Measurements from ENCODE around the gene FLG2.
A peak's percentile ranks its signal among the peaks of the same experiment; 100 is the strongest.

FLG2 gene

GRCh38 chr1:152359906-152360305 lies at the start of gene FLG2:
Gene FLG2, minus strand, starts transcription at chr1:152360006. Its CDS starts 1,122 bp downstream, at chr1:152358884.
- DNase-seq (ENCODE audit: low read depth, low spot score) = no peak

- DNase-seq (ENCODE audit: low read depth, low spot score) = no peak
These were observed 48.9 kb upstream of the FLG2 start for GRCh38 chr1:152408664-152409063.

- peak; percentile 1 for DNase-seq (ENCODE audit: low read depth, low spot score)
These were observed 39.2 kb upstream of the FLG2 start for GRCh38 chr1:152398812-152399698.

- DNase-seq (ENCODE audit: low read depth, low spot score) = no peak
These were observed 37.7 kb upstream of the FLG2 start for GRCh38 chr1:152397474-152397873.

GRCh38 chr1:152394151-152394550 lies 34.3 kb upstream of the FLG2 start:
- no peak for DNase-seq (ENCODE audit: low read depth, low spot score)

GRCh38 chr1:152392909-152393308 lies 33.1 kb upstream of the FLG2 start:
- no peak for DNase-seq (ENCODE audit: low read depth, low spot score)

GRCh38 chr1:152388889-152389288 lies 29.1 kb upstream of the FLG2 start:
- no peak for DNase-seq (ENCODE audit: low read depth, low spot score)

- no peak for DNase-seq (ENCODE audit: low read depth, low spot score)
These were observed 27.1 kb upstream of the FLG2 start for GRCh38 chr1:152386940-152387339.

- DNase-seq (ENCODE audit: low read depth, low spot score) = no peak
These were observed 21.1 kb upstream of the FLG2 start for GRCh38 chr1:152380932-152381331.

- DNase-seq (ENCODE audit: low read depth, low spot score) = no peak
These were observed 14.6 kb upstream of the FLG2 start for GRCh38 chr1:152374451-152374850.

GRCh38 chr1:152372672-152373071 lies 12.9 kb upstream of the FLG2 start:
- DNase-seq (ENCODE audit: low read depth, low spot score) = no peak

GRCh38 chr1:152367436-152367835 lies 7.6 kb upstream of the FLG2 start:
- no peak for DNase-seq (ENCODE audit: low read depth, low spot score)

GRCh38 chr1:152356736-152357135 lies 3.1 kb downstream of the FLG2 start:
- no peak for DNase-seq (ENCODE audit: low read depth, low spot score)

GRCh38 chr1:152349611-152350010 lies 10.2 kb downstream of the FLG2 start:
- DNase-seq (ENCODE audit: low read depth, low spot score) = no peak

GRCh38 chr1:152348447-152348846 lies 11.4 kb downstream of the FLG2 start:
- no peak for DNase-seq (ENCODE audit: low read depth, low spot score)

- DNase-seq (ENCODE audit: low read depth, low spot score) = peak; percentile 62
These were observed 12.6 kb downstream of the FLG2 start for GRCh38 chr1:152347116-152347728.

GRCh38 chr1:152344438-152344837 lies 15.4 kb downstream of the FLG2 start:
- no peak for DNase-seq (ENCODE audit: low read depth, low spot score)

GRCh38 chr1:152343006-152343405 lies 16.8 kb downstream of the FLG2 start:
- no peak for DNase-seq (ENCODE audit: low read depth, low spot score)

- no peak for DNase-seq (ENCODE audit: low read depth, low spot score)
These were observed 24.4 kb downstream of the FLG2 start for GRCh38 chr1:152335399-152335798.

GRCh38 chr1:152328801-152329391 lies 30.9 kb downstream of the FLG2 start:
- DNase-seq (ENCODE audit: low read depth, low spot score) = no peak

GRCh38 chr1:152325111-152325510 lies 34.7 kb downstream of the FLG2 start, which contains the start of gene FLG:
Gene FLG, minus strand, starts transcription at chr1:152325239. Its CDS starts 9,783 bp downstream, at chr1:152315456.
- DNase-seq (ENCODE audit: low read depth, low spot score) = no peak

GRCh38 chr1:152313970-152314369 lies 45.8 kb downstream of the FLG2 start:
- DNase-seq (ENCODE audit: low read depth, low spot score) = no peak

All from smooth muscle cell of the brain vasculature (primary cell).